HepG2 (cell line): Measurements from ENCODE around the gene MYOC.

Source experiments
- ARID2 ChIP-seq: sonication (generic); formaldehyde crosslinking; IDR thresholded peaks from 2 replicates; pipeline ENCODE4 v1.8.1; 2022; ENCODE audit warnings: mild to moderate bottlenecking, missing genetic modification reagents, borderline replicate concordance
- CTCF ChIP-seq: sonication (generic); formaldehyde crosslinking; IDR thresholded peaks from 2 replicates; pipeline ENCODE4 v1.5.0; 2020; ENCODE audit warnings: mild to moderate bottlenecking, missing genetic modification reagents, moderate library complexity
- FOXM1 ChIP-seq: sonication (generic); formaldehyde crosslinking; IDR thresholded peaks from 2 replicates; pipeline ENCODE4 v1.5.0; 2020; ENCODE audit warnings: missing genetic modification reagents
- GLI4 ChIP-seq: sonication (generic); formaldehyde crosslinking; IDR thresholded peaks from 2 replicates; pipeline ENCODE4 v1.5.1; 2020; ENCODE audit warnings: missing genetic modification reagents, mild to moderate bottlenecking, moderate library complexity, borderline replicate concordance
- NR2C2 ChIP-seq: sonication (generic); formaldehyde crosslinking; IDR thresholded peaks from 2 replicates; pipeline ENCODE4 v1.4.0; 2020; ENCODE audit warnings: missing genetic modification reagents, mild to moderate bottlenecking, moderate library complexity, borderline replicate concordance
- SP2 ChIP-seq: sonication (generic); formaldehyde crosslinking; IDR thresholded peaks from 2 replicates; pipeline ENCODE4 v1.5.1; 2020; ENCODE audit warnings: mild to moderate bottlenecking, missing genetic modification reagents
- SRY ChIP-seq: sonication (generic); formaldehyde crosslinking; IDR thresholded peaks from 2 replicates; pipeline ENCODE4 v1.8.0; 2022; ENCODE audit warnings: mild to moderate bottlenecking, missing genetic modification reagents
- TOE1 ChIP-seq: sonication (generic); formaldehyde crosslinking; IDR thresholded peaks from 2 replicates; pipeline ENCODE4 v1.4.0; 2020; ENCODE audit warnings: mild to moderate bottlenecking, missing genetic modification reagents
- ZBTB49 ChIP-seq: sonication (generic); formaldehyde crosslinking; IDR thresholded peaks from 2 replicates; pipeline ENCODE4 v1.4.0; 2020; ENCODE audit warnings: missing genetic modification reagents, borderline replicate concordance
- ZBTB7A ChIP-seq: sonication (generic); formaldehyde crosslinking; IDR thresholded peaks from 2 replicates; pipeline ENCODE4 v1.8.0; 2022; ENCODE audit warnings: mild to moderate bottlenecking, missing genetic modification reagents
- ZNF382 ChIP-seq: sonication (generic); formaldehyde crosslinking; IDR thresholded peaks from 2 replicates; pipeline ENCODE4 v1.5.0; 2020; ENCODE audit warnings: missing genetic modification reagents, mild to moderate bottlenecking, borderline replicate concordance
- ZNF766 ChIP-seq: sonication (generic); formaldehyde crosslinking; IDR thresholded peaks from 2 replicates; pipeline ENCODE4 v1.5.0; 2020; ENCODE audit warnings: missing genetic modification reagents, borderline replicate concordance

- TF ChIP-seq ZNF382 (CRISPR knock-in tag) (no peak), FOXM1 (CRISPR knock-in tag) (no peak), ARID2 (CRISPR knock-in tag) (no peak), GLI4 (CRISPR knock-in tag) (no peak), ZBTB49 (CRISPR knock-in tag) (no peak), CTCF (CRISPR knock-in tag) (no peak), SP2 (CRISPR knock-in tag) (no peak), NR2C2 (CRISPR knock-in tag) (no peak), ZNF766 (CRISPR knock-in tag) (no peak), SRY (CRISPR knock-in tag) (no peak), ZBTB7A (CRISPR knock-in tag) (no peak), TOE1 (CRISPR knock-in tag) (no peak)
Observed at GRCh38 chr1:171699531-171699930, 47.0 kb upstream of the MYOC start.
